T47D (cell line): ENCODE results near the gene RBMS3.

Experiments
- DNase-seq, 2 experiments: peaks; one replicate each; pipeline versions ENCODE4 v3.0.0 to v3.0.0-alpha.2; 2011 to 2012; ENCODE audit warnings: low read depth in 1 of 2, low spot score in 1 of 2
- JUND ChIP-seq: IDR thresholded peaks from 2 replicates; pipeline ENCODE4 v1.6.1; 2012; ENCODE audit warnings: low read depth
- in situ Hi-C: cut with HindIII; loops from 2 replicates; pipeline ENCODE4 v1.10.0; 2016; ENCODE audit warnings: low sequenced_read_pairs, low pct_unique_long_range_greater_than_20kb

Gene RBMS3

GRCh38 chr3:29853841-29854397 lies 573.0 kb downstream of the RBMS3 start:
- in situ Hi-C loops = no loop called here

DNA sequence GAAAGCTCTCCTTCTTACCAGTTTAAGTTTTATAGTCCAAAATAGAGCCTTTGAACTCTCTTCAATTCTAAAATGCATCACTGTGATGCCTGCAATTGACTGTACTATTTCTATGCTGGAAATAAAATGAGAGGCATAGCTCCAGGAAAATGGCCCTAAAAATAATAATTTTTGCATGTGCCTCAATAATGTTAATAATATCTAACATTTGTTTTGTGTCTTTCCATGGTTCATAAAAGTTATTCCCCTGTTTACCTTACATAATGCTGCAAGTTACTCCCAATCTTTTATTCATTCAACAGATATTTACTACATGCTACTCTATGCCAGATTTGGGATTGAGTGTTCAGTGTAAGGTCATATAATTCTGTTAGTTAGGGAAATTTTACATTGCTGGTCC lies 574.0 kb downstream of the RBMS3 start:
- in situ Hi-C loops = no loop called here
- TF ChIP-seq JUND = no peak
- no peak for DNase-seq

More at GRCh38 chr3:29853841-29854397, 573.0 kb downstream of the RBMS3 start:
- no peak for TF ChIP-seq JUND
- no peak for DNase-seq

DNA sequence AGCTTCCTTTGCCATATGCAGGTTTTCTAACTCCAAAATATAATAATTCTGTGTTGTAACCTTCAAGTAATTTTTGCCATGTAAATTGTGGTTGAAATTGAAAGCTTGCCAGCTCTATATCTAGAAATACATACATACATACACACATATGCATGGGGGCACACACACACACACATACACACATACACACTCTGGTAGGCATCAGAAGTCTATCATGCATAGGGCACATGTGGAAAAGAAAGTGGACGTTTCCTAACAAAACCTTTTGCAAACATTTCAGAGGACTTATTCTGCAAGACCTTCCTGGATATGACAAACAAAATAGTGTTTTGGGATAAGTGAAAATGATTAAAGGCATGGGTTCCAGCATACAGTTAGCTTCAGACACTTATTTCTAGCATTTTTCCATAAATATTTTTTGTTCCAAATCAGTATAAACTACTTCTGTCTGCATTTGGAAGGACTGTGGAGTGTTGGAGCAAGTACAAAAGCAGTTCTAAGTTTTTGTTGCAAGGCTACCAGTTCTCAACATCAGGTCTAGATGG lies 578.9 kb downstream of the RBMS3 start:
- no peak for DNase-seq
- no peak for TF ChIP-seq JUND
- in situ Hi-C loops = no loop called here

GRCh38 chr3:29864809-29865208 lies 583.9 kb downstream of the RBMS3 start:
- DNase-seq = no peak
- no peak for TF ChIP-seq JUND
- in situ Hi-C loops = no loop called here

DNA sequence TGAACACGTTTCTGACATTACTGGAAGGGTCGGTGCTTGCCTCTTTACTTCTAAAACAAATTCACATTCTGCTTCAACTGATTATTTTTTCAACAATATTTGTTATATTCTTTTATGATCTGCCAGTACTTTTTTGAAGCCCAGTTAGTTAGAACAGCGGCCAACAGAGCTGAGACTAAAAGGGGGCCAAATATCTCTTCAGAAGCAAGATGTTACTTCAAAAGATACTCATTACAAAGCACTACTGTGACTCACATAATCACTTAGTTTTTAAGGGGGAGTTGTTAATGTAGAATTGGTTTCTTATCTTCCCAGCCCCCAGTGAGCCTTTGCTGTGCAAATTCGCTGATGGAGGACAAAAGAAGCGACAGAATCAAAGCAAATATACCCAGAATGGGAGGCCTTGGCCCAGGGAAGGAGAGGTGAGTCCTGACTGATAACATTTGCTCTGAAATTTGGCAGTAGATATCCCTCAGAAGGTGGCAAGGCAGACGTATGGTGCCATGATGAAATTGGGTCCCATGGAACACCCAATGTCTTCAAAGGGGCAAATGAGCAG lies 587.8 kb downstream of the RBMS3 start:
- DNase-seq = no peak

DNA sequence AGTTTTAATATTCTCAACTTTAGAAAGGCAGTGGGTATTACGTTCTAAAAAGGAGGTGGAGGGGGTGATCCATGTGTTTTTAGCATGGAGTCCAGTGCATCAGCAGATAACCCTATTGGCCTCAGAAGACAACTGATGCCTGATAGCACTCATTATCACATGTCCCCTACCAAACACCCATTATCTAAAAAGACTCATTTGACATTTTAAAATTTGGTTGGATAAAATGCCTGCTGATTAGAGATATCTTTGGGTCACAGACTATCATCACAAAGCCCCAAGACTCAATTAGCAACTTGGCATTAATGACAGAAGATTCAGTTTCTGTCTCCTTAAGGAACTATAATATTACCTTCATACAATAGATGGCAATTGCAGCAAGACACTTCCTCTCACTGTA lies 589.3 kb downstream of the RBMS3 start:
- no peak for TF ChIP-seq JUND
- in situ Hi-C loops = no loop called here
- no peak for DNase-seq

More for the DNA sequence above, 587.8 kb downstream of the RBMS3 start:
- in situ Hi-C loops = no loop called here
- TF ChIP-seq JUND = no peak

DNA sequence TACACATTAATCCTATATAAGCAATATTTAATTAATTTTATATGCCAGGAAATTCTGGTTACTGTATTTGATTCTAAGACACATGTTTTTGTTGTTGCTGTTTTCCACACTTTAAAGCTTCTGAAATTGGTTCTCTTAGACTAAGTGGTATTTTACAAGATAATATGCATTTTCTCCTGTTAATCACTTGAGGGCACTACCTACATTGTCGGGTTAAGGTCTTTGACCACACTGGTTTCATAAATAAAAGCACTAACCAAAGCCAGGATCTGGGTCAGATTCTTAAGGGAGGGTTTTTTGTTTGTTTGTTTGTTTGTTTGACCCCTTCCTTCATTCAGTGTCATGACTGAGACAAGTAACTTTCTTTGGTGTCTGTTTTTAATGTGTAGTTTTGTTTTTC lies 590.2 kb downstream of the RBMS3 start:
- DNase-seq = peak in 1 of 2 experiments; percentile 16
- in situ Hi-C loops = no loop called here

DNA sequence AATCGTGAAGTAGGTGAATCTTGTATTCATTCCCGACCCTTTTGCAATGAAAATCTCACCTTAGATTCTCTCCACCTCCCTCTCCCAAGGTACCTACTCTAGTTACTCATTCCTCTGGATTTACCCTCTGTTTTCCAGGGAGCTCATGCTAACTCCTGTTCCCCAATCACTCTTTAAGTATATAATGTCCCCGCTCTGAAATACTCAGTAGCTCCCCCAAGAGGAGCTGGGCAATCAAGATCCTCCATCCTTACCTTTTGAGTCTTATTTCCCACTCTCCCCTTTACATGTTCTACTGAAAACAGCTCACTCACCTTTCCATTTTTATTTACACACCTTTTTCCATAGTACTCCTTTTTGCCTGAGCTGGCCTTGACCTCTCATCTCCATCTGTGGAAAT lies 599.9 kb downstream of the RBMS3 start:
- DNase-seq = no peak
- in situ Hi-C loops = no loop called here
- TF ChIP-seq JUND = no peak

More for the DNA sequence above, 590.2 kb downstream of the RBMS3 start:
- TF ChIP-seq JUND = no peak

DNA sequence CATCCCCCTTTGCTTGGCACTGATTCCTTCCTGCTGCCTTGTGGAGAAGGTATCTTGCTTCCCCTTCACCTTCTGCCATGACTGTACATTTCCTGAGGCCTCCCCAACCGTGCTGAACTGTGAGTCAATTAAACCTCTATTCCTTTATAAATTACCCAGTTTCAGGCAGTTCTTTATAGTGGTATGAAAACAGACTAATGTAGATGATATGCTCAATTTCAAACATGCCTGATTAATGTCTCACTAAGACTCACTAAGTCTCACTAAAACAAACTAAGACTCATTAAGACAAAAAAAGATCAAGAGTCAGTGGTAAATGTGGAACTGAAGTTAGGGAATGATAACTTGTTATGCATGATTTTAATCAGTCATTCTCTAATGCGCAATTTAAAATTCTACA lies 606.6 kb downstream of the RBMS3 start:
- TF ChIP-seq JUND = no peak
- no peak for DNase-seq
- in situ Hi-C loops = no loop called here

DNA sequence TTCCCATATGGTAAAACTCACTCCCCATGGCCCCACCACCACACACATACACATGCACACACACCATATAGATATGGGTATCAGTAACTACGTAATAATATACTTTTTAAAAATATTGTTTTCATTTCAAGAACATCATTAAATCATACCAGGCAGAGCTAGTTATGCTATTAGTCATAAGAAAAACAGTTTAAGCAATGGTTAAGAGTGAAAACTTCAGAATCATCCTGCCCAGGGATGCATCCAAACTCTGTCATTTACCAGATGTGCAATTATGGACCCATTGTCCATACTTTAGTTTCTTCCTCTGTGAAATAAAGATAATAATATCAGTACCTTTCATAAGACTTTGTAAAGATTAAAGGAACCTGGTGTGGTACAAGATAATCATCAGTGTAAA lies 608.3 kb downstream of the RBMS3 start:
- TF ChIP-seq JUND = no peak
- in situ Hi-C loops = no loop called here
- DNase-seq = no peak

GRCh38 chr3:29890801-29891200 lies 609.9 kb downstream of the RBMS3 start:
- no peak for TF ChIP-seq JUND
- in situ Hi-C loops = no loop called here
- DNase-seq = peak in 1 of 2 experiments; percentile 11

GRCh38 chr3:29892976-29893554 lies 612.2 kb downstream of the RBMS3 start:
- in situ Hi-C loops = no loop called here
- no peak for DNase-seq
- TF ChIP-seq JUND = no peak

DNA sequence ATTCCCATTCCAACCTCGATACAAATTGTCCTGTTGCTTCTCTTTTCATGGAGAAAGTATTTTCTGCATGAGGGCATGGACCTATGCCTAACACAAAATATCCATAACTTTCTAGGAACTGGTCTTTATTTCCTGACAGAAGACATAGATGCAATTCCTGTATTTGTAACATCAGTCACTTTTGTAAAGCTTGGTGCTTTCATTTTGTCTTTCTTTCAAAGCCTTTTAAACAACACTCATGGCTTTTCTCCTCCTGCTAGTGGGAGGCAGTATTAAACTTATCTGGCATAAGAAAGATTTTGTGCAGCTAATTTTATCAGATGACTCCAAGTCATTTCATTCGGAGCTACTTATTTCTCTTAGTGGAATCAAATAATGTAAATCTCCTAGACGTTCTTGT lies 616.0 kb downstream of the RBMS3 start:
- no peak for TF ChIP-seq JUND
- in situ Hi-C loops = no loop called here

More for the DNA sequence above, 616.0 kb downstream of the RBMS3 start:
- no peak for DNase-seq
